Endothelial cell of coronary artery (primary cell): ENCODE measurements around the gene SPG11. TPM values are rescaled to one million over a fixed set of nuclear protein-coding genes. Genes with fewer than 3 reads are reported as not detected.

Experiments used
- total RNA-seq: library from RNA; depleted of rRNA; stranded (reverse); fragments of >200 nt; gene quantifications from 2 replicates; pipeline ENCODE4 v1.2.3, GENCODE V29; 2014

Gene SPG11, protein sequence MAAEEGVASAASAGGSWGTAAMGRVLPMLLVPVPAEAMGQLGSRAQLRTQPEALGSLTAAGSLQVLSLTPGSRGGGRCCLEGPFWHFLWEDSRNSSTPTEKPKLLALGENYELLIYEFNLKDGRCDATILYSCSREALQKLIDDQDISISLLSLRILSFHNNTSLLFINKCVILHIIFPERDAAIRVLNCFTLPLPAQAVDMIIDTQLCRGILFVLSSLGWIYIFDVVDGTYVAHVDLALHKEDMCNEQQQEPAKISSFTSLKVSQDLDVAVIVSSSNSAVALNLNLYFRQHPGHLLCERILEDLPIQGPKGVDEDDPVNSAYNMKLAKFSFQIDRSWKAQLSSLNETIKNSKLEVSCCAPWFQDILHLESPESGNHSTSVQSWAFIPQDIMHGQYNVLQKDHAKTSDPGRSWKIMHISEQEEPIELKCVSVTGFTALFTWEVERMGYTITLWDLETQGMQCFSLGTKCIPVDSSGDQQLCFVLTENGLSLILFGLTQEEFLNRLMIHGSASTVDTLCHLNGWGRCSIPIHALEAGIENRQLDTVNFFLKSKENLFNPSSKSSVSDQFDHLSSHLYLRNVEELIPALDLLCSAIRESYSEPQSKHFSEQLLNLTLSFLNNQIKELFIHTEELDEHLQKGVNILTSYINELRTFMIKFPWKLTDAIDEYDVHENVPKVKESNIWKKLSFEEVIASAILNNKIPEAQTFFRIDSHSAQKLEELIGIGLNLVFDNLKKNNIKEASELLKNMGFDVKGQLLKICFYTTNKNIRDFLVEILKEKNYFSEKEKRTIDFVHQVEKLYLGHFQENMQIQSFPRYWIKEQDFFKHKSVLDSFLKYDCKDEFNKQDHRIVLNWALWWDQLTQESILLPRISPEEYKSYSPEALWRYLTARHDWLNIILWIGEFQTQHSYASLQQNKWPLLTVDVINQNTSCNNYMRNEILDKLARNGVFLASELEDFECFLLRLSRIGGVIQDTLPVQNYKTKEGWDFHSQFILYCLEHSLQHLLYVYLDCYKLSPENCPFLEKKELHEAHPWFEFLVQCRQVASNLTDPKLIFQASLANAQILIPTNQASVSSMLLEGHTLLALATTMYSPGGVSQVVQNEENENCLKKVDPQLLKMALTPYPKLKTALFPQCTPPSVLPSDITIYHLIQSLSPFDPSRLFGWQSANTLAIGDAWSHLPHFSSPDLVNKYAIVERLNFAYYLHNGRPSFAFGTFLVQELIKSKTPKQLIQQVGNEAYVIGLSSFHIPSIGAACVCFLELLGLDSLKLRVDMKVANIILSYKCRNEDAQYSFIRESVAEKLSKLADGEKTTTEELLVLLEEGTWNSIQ (N-terminal part only)
- 32.7 and 53.6 TPM in 2 replicates for total RNA-seq

DNA sequence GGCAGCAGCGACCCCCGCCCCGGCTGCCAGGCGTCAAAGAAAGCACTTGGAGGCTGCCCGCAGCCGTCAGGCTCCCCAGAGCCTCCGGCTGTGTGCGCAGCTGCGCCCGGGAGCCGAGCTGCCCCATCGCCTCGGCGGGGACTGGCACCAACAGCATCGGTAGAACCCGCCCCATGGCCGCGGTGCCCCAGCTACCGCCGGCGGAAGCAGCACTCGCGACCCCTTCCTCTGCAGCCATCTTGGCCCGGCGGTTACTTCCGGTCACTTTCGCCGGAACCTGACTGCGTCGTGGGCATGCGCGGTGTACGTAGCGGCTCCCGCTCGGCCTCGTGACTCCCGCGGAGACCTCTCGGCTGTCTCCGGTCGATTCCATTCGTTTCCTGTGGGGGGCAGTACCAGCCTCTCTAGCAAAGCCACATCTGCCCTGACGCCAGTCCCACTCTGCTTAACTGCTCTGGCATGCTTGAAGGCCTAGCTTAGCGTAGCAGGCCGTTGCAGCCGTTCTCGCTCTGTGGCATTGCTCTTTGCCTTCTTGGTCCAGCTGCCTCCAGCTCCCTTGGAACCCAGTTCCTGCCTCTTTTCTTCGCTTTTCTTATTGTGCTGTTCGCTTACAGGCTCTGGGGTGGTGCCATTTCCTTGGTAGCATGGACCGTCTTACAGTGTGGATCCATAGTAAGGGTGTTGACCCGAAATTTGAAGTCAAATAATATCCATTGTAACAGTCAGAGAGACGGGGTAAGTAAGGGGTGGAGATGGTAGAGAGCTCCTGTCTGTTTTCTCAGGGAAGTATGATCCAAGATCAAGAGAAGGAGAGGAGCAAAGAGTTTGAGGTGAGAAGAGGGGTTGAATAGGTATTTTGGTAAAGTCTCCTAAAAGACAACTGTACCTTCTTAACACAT is at the start of gene SPG11:
TSS of gene SPG11 (minus strand) at position 253 of the 899 bp plus-strand sequence. CDS start at position 238, 15 bp downstream.

DNA sequence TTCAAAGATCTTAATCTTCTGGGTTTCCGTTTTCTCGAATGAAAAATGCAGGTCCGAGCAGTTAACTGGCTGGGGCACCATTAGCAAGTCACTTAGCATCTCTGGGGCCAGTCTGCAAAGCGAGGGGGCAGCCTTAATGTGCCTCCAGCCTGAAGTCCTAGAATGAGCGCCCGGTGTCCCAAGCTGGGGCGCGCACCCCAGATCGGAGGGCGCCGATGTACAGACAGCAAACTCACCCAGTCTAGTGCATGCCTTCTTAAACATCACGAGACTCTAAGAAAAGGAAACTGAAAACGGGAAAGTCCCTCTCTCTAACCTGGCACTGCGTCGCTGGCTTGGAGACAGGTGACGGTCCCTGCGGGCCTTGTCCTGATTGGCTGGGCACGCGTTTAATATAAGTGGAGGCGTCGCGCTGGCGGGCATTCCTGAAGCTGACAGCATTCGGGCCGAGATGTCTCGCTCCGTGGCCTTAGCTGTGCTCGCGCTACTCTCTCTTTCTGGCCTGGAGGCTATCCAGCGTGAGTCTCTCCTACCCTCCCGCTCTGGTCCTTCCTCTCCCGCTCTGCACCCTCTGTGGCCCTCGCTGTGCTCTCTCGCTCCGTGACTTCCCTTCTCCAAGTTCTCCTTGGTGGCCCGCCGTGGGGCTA is 47.8 kb upstream of the SPG11 start, which contains the start of the genes B2M and PATL2:
TSS of gene B2M (plus strand) at position 422 of the 647 bp plus-strand sequence. CDS start at position 452, 30 bp downstream.
TSS of gene PATL2 (minus strand) at position 228 of the 647 bp plus-strand sequence. CDS start 34,833 bp downstream, outside the sequence.

DNA sequence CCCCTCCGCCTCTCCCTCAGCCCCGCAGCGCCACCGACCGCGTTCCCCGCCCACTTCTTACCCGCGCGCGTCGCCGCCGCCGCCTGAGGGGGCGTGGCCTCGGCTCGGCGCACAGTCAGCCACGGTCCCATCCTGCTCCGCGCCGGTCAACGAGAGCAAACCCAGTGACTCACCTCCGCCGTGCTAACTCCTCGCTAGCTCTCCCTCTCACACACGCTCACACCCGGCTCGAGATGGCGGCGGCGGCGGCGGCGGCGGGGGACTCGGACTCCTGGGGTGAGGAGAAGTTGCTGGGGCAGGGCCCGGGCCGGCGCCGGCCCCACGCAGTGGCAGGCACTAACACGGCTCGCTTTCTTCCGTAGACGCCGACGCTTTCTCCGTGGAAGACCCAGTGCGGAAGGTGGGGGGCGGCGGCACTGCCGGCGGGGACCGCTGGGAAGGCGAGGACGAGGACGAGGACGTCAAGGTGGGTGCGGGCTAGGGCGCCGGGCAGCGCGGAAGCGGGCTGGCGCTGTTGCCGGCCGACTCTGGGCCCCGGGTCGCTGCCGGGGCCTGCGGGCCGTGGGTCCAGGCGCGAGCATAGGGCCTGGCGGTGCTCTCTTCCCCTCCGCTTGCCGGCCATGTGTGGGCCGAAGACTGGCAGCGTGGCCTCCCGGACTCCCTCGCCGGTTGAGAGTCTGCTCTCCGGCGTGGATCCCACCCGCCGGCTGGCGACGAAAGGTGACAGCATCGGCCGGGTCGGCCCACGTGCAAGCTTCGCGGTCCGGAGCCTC is 126.3 kb downstream of the SPG11 start, which contains the start of gene EIF3J:
TSS of gene EIF3J (plus strand) at position 186 of the 773 bp plus-strand sequence. CDS start at position 234, 48 bp downstream.

Other genes starting within 250 kb of the SPG11 start
- gene CTDSPL2, start 236.0 kb downstream of the SPG11 start, total RNA-seq, result 74.3 and 82.2 TPM in 2 replicates
- 43.6 and 48.1 TPM in 2 replicates for gene EIF3J, start 126.5 kb downstream of the SPG11 start, total RNA-seq
- under 0.01 and 0.09 TPM in 2 replicates for gene PATL2, start 47.7 kb upstream of the SPG11 start, total RNA-seq
- 1,743 and 1,840 TPM in 2 replicates for gene B2M, start 47.9 kb upstream of the SPG11 start, total RNA-seq
- 8.2 and 9.3 TPM in 2 replicates for gene TRIM69, start 72.9 kb upstream of the SPG11 start, total RNA-seq